Neural crest cell (in vitro differentiated cells): ENCODE results near the gene SYNPO2. TPM values are rescaled to one million over a fixed set of nuclear protein-coding genes. Genes with fewer than 3 reads are reported as not detected.

Experiments used
- DNase-seq: peaks from one replicate; pipeline ENCODE4 v3.0.0; 2021; ENCODE audit warnings: low read depth, mixed read lengths, low spot score
- H3K27ac Mint-ChIP-seq: one replicate; pipeline ENCODE4 v1.8.0; 2021; ENCODE audit warnings: mild to moderate bottlenecking, mixed read lengths; ENCODE audit not compliant: unreplicated experiment
- H3K27me3 Mint-ChIP-seq: 2 replicates; pipeline ENCODE4 v1.8.0; 2021; ENCODE audit warnings: low read depth, mild to moderate bottlenecking, mixed read lengths
- H3K36me3 Mint-ChIP-seq: 2 replicates; pipeline ENCODE4 v1.8.0; 2021; ENCODE audit warnings: low read depth, mild to moderate bottlenecking, mixed read lengths
- H3K4me1 Mint-ChIP-seq: 2 replicates; pipeline ENCODE4 v1.8.0; 2021; ENCODE audit warnings: mixed read lengths
- H3K4me3 Mint-ChIP-seq: one replicate; pipeline ENCODE4 v1.8.0; 2021; ENCODE audit warnings: mild to moderate bottlenecking, mixed read lengths
- H3K9me3 Mint-ChIP-seq: 2 replicates; pipeline ENCODE4 v1.8.0; 2021; ENCODE audit warnings: mixed read lengths
- CTCF ChIP-seq: fragments of 200-600 bp; sonication (generic); conservative IDR thresholded peaks from 2 replicates; pipeline ENCODE4 v1.5.0; 2021; ENCODE audit warnings: antibody characterized with exemption, mild to moderate bottlenecking
- total RNA-seq: library from RNA; stranded (reverse); gene quantifications from 2 replicates; pipeline ENCODE4 v1.2.1, GENCODE V29; 2021

SYNPO2 gene
- total RNA-seq, 1 donor from 2014 or later: 0.07 TPM

- H3K4me1 Mint-ChIP-seq: no peaks in the 10 kb centered on the region
- H3K36me3 Mint-ChIP-seq: no peaks in the 10 kb centered on the region
- no peak overlapping the region for H3K4me3 Mint-ChIP-seq
- H3K9me3 Mint-ChIP-seq: no peaks in the 10 kb centered on the region
- H3K27me3 Mint-ChIP-seq: no peaks in the 10 kb centered on the region
- no peak overlapping the region for H3K27ac Mint-ChIP-seq
- no peak for TF ChIP-seq CTCF
- no peak for DNase-seq
Measured at GRCh38 chr4:118930255-118930654, 41.6 kb downstream of the SYNPO2 start.

- no peak for TF ChIP-seq CTCF
- Mint-ChIP-seq H3K9me3 (no peaks in the 10 kb centered on the region), H3K4me1 (no peaks in the 10 kb centered on the region), H3K4me3 (no peak overlapping the region), H3K36me3 (no peaks in the 10 kb centered on the region), H3K27ac (no peak overlapping the region), H3K27me3 (no peaks in the 10 kb centered on the region)
- DNase-seq: no peak
Measured at GRCh38 chr4:118931786-118932185, 43.1 kb downstream of the SYNPO2 start.

- no peak overlapping the region for H3K27ac Mint-ChIP-seq
- H3K9me3 Mint-ChIP-seq: no peaks in the 10 kb centered on the region
Measured at GRCh38 chr4:118935819-118936218, 47.2 kb downstream of the SYNPO2 start.

GRCh38 chr4:118936406-118936805 lies 47.8 kb downstream of the SYNPO2 start:
- H3K4me1 Mint-ChIP-seq: no peaks in the 10 kb centered on the region
- no peak overlapping the region for H3K4me3 Mint-ChIP-seq
- H3K36me3 Mint-ChIP-seq: no peaks in the 10 kb centered on the region
- no peak for DNase-seq
- H3K27me3 Mint-ChIP-seq: peaks cover 3% of the 10 kb centered on the region
- TF ChIP-seq CTCF: no peak
- H3K9me3 Mint-ChIP-seq: no peaks in the 10 kb centered on the region
- H3K27ac Mint-ChIP-seq: no peak overlapping the region

More at GRCh38 chr4:118935819-118936218, 47.2 kb downstream of the SYNPO2 start:
- TF ChIP-seq CTCF: no peak
- Mint-ChIP-seq H3K4me1 (no peaks in the 10 kb centered on the region), H3K4me3 (no peak overlapping the region), H3K27me3 (no peaks in the 10 kb centered on the region), H3K36me3 (no peaks in the 10 kb centered on the region)
- DNase-seq: no peak

GRCh38 chr4:118939169-118939783 lies 50.6 kb downstream of the SYNPO2 start:
- TF ChIP-seq CTCF: no peak
- Mint-ChIP-seq H3K27ac (no peak overlapping the region), H3K4me3 (no peak overlapping the region), H3K27me3 (peaks cover 7% of the 10 kb centered on the region), H3K4me1 (no peaks in the 10 kb centered on the region), H3K36me3 (no peaks in the 10 kb centered on the region), H3K9me3 (no peaks in the 10 kb centered on the region)
- no peak for DNase-seq
